CD4-positive, alpha-beta T cell (primary cell): ENCODE data around the gene HBEGF. TPM values are rescaled to one million over a fixed set of nuclear protein-coding genes. Genes with fewer than 3 reads are reported as not detected.
A peak's percentile ranks its signal among the peaks of the same experiment; 100 is the strongest.

Source experiments
- ATAC-seq: fragments of 200-7000 bp; cut with Tn5 transposase; one replicate; pipeline ENCODE4 v1.10.0; 2022; ENCODE audit warnings: mild to moderate bottlenecking; ENCODE audit not compliant: poor library complexity
- CTCF ChIA-PET: fragments of 350-600 bp; sonication (Branson Sonifier 250); formaldehyde crosslinking; loops from one replicate; lab custom pipeline; 2021; ENCODE audit warnings: antibody characterized with exemption, inconsistent platforms; lab: Charles Lee
- POLR2A ChIA-PET: fragments of 350-600 bp; sonication (Branson Sonifier 250); formaldehyde crosslinking; loops from one replicate; lab custom pipeline; 2021; ENCODE audit warnings: antibody characterized with exemption, inconsistent platforms; lab: Charles Lee
- DNase-seq, 14 experiments: peaks; one replicate each; pipeline ENCODE4 v3.0.0-alpha.2; 2013 to 2020; ENCODE audit warnings: mixed read lengths in 2 of 14
- H3K27ac ChIP-seq, 2 donors: one replicate each; pipeline versions ENCODE4 v1.5.1 to v1.7.0; 2013; ENCODE audit warnings: low read length in 2 of 2, low read depth in 1 of 2, mild to moderate bottlenecking in 1 of 2
- H3K27me3 ChIP-seq, 2 experiments: 1 replicate in 1 of 2; 2 replicates in 1 of 2; pipeline versions ENCODE4 v1.6.1 to v1.7.0; 2013; ENCODE audit warnings: low read length in 2 of 2, control low read depth in 1 of 2, mild to moderate bottlenecking in 1 of 2, moderate library complexity in 1 of 2; ENCODE audit not compliant: insufficient read depth in 2 of 2, control insufficient read depth in 1 of 2
- H3K36me3 ChIP-seq: one replicate; pipeline ENCODE4 v1.6.1; 2013; ENCODE audit warnings: low read length, control low read depth; ENCODE audit not compliant: insufficient read depth
- H3K4me1 ChIP-seq: one replicate; pipeline ENCODE4 v1.6.1; 2013; ENCODE audit warnings: low read length, control low read depth; ENCODE audit not compliant: insufficient read depth
- H3K4me3 ChIP-seq: one replicate; pipeline ENCODE4 v1.5.1; 2013; ENCODE audit warnings: mild to moderate bottlenecking, low read length, moderate library complexity
- H3K9me3 ChIP-seq, 2 experiments: 1 replicate in 1 of 2; 2 replicates in 1 of 2; pipeline versions ENCODE4 v1.6.1 to v1.7.0; 2013; ENCODE audit warnings: low read length in 2 of 2, mild to moderate bottlenecking in 2 of 2, control low read depth in 1 of 2, moderate library complexity in 1 of 2; ENCODE audit not compliant: control insufficient read depth in 1 of 2, insufficient read depth in 1 of 2
- H3K27ac Mint-ChIP-seq: one replicate; pipeline ENCODE4 v1.8.0; 2020; ENCODE audit warnings: mixed read lengths
- H3K27me3 Mint-ChIP-seq: one replicate; pipeline ENCODE4 v1.8.0; 2021; ENCODE audit warnings: mixed read lengths
- H3K36me3 Mint-ChIP-seq: one replicate; pipeline ENCODE4 v1.8.0; 2021; ENCODE audit warnings: low read depth, mixed read lengths
- H3K4me1 Mint-ChIP-seq: one replicate; pipeline ENCODE4 v1.8.0; 2021; ENCODE audit warnings: low read depth, mixed read lengths
- H3K4me3 Mint-ChIP-seq: one replicate; pipeline ENCODE4 v1.8.0; 2020; ENCODE audit warnings: mild to moderate bottlenecking, mixed read lengths
- H3K9me3 Mint-ChIP-seq: one replicate; pipeline ENCODE4 v1.8.0; 2020; ENCODE audit warnings: mixed read lengths
- intact Hi-C, 2 experiments: fragments of 100-400 bp; cut with DNase I in 1 of 2; cut with micrococcal nuclease in 1 of 2; formaldehyde crosslinking; loops; one replicate each; pipeline versions ENCODE4 v1.15.1 to v1.9.0; 2023 to 2025; cut with DNase I, micrococcal nuclease
- total RNA-seq, 174 experiments: library from RNA in 2 of 174; stranded (reverse) in 2 of 174; gene quantifications; one replicate each; pipeline ENCODE4 v1.2.3 and lab custom pipeline; 2021 to 2026
- TF ChIP-seq, protein P1 (sequence below): fragments of 200-600 bp; IDR thresholded peaks from one replicate; pipeline ENCODE4 v1.8.0; 2022; ENCODE audit warnings: antibody characterized with exemption, mild to moderate bottlenecking

Gene HBEGF
- total RNA-seq, 2 experiments from 2014 or later: 3.6 to 4.2 TPM

DNA sequence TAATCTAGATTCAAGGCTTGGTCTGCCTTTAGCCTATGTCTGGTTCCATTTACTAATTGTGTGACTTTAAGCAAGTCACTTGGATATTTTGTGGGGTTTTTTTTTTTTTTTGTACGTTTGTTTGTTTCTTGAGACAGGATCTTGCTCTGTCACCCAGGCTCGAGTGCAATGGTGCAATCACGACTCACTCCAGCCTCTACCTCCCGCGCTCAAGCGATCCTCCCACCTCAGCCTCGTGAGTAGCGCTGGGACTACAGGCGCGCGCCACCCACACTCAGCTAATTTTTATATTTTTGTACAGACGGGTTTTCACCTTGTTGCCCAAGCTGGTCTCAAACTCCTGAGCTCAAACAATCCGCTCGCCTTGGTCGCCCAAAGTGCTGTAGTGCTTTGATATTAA lies 42.4 kb downstream of the HBEGF start:
- Mint-ChIP-seq H3K27me3 (no peaks in the 10 kb centered on the region), H3K36me3 (peaks cover 19% of the 10 kb centered on the region), H3K4me3 (peak overlapping the region; percentile 45), H3K4me1 (peaks cover 25% of the 10 kb centered on the region), H3K27ac (no peak overlapping the region), H3K9me3 (no peaks in the 10 kb centered on the region)
- no peak overlapping the region for H3K4me3 ChIP-seq
- intact Hi-C loops: loop anchor here (2.0 to 10.0 kb wide), 8 partner anchors 43 to 1729 kb away; partner anchors contain the start of genes HBEGF (in 2 of the 2), ANKHD1 (in 1 of the 2), APBB3 (in 1 of the 2) and CYSTM1 (in 1 of the 2)
- DNase-seq (peak in 1 of 14 experiments; percentile 36), ATAC-seq (no peak)
- POLR2A ChIA-PET: interaction anchor here (1.0 to 1.8 kb wide), 3 partner anchors 17 to 97 kb away, joined by 3 to 9 read pairs (median 5); partner anchors contain the start of gene ANKHD1
- TF ChIP-seq, protein P1, sequence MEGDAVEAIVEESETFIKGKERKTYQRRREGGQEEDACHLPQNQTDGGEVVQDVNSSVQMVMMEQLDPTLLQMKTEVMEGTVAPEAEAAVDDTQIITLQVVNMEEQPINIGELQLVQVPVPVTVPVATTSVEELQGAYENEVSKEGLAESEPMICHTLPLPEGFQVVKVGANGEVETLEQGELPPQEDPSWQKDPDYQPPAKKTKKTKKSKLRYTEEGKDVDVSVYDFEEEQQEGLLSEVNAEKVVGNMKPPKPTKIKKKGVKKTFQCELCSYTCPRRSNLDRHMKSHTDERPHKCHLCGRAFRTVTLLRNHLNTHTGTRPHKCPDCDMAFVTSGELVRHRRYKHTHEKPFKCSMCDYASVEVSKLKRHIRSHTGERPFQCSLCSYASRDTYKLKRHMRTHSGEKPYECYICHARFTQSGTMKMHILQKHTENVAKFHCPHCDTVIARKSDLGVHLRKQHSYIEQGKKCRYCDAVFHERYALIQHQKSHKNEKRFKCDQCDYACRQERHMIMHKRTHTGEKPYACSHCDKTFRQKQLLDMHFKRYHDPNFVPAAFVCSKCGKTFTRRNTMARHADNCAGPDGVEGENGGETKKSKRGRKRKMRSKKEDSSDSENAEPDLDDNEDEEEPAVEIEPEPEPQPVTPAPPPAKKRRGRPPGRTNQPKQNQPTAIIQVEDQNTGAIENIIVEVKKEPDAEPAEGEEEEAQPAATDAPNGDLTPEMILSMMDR: no peak
- no peaks in the 10 kb centered on the region for H3K27me3 ChIP-seq
- H3K36me3 ChIP-seq: peaks cover 5% of the 10 kb centered on the region
- H3K9me3 ChIP-seq: no peaks in the 10 kb centered on the region
- H3K4me1 ChIP-seq: peaks cover 14% of the 10 kb centered on the region
- no peak overlapping the region for H3K27ac ChIP-seq
- CTCF ChIA-PET: interaction anchor here (0.6 to 1.8 kb wide), 6 partner anchors 24 to 69 kb away, joined by 3 to 7 read pairs (median 5); no protein-coding TSS in a partner anchor

GRCh38 chr5:140302786-140303639 lies 43.4 kb downstream of the HBEGF start, which contains the start of gene PFDN1:
TSS of gene PFDN1 (minus strand) at chr5:140303101. CDS start at chr5:140303073, 28 bp downstream.
- DNase-seq (peak; percentile 79 to 97 (median 88)), ATAC-seq (peak; percentile 99)
- Mint-ChIP-seq H3K36me3 (peaks cover 26% of the 10 kb centered on the region), H3K9me3 (no peaks in the 10 kb centered on the region), H3K27me3 (no peaks in the 10 kb centered on the region), H3K4me1 (peaks cover 30% of the 10 kb centered on the region), H3K27ac (peak within 1 kb of the TSS; percentile 92), H3K4me3 (peak within 1 kb of the TSS; percentile 97)
- POLR2A ChIA-PET: interaction anchor here (0.7 to 1.8 kb wide), 9 partner anchors 9 to 345 kb away, joined by 3 to 9 read pairs (median 5); partner anchors contain the start of genes ANKHD1, EIF4EBP3, IK and NDUFA2
- peak within 1 kb of the TSS; percentile 38 to 42 for H3K27ac ChIP-seq
- TF ChIP-seq, protein P1: no peak
- H3K9me3 ChIP-seq: no peaks in the 10 kb centered on the region
- no peaks in the 10 kb centered on the region for H3K27me3 ChIP-seq
- H3K4me1 ChIP-seq: peaks cover 14% of the 10 kb centered on the region
- CTCF ChIA-PET: interaction anchor here (0.5 to 1.8 kb wide), 6 partner anchors 9 to 384 kb away, joined by 3 to 5 read pairs (median 4); no protein-coding TSS in a partner anchor
- peak within 1 kb of the TSS; percentile 73 for H3K4me3 ChIP-seq
- peaks cover 11% of the 10 kb centered on the region for H3K36me3 ChIP-seq
- intact Hi-C loops: loop anchor here (2.0 to 10.0 kb wide), 8 partner anchors 44 to 1728 kb away; partner anchors contain the start of genes HBEGF (in 2 of the 2), ANKHD1 (in 1 of the 2), APBB3 (in 1 of the 2) and CYSTM1 (in 1 of the 2)

- Mint-ChIP-seq H3K4me1 (peaks cover 48% of the 10 kb centered on the region), H3K4me3 (peak overlapping the region; percentile 97), H3K9me3 (no peaks in the 10 kb centered on the region), H3K36me3 (peaks cover 40% of the 10 kb centered on the region), H3K27ac (no peak overlapping the region), H3K27me3 (no peaks in the 10 kb centered on the region)
- Histone ChIP-seq H3K4me3 (no peak overlapping the region), H3K27me3 (no peaks in the 10 kb centered on the region), H3K27ac (no peak overlapping the region), H3K4me1 (peaks cover 14% of the 10 kb centered on the region), H3K36me3 (peaks cover 11% of the 10 kb centered on the region), H3K9me3 (no peaks in the 10 kb centered on the region)
- TF ChIP-seq, protein P1: no peak
- DNase-seq: no peak
- CTCF ChIA-PET: interaction anchor here (1.0 kb wide), 1 partner anchor 57 kb away, joined by 3 read pairs; no protein-coding TSS in a partner anchor
- POLR2A ChIA-PET: no interaction called here
- intact Hi-C loops: loop anchor here (5.0 to 10.0 kb wide), 6 partner anchors 46 to 1726 kb away; partner anchors contain the start of genes HBEGF (in 2 of the 2), APBB3 (in 1 of the 2), CYSTM1 (in 1 of the 2) and HSPA9 (in 1 of the 2)
- no peak for ATAC-seq
These were observed 45.3 kb downstream of the HBEGF start for GRCh38 chr5:140301136-140301535.
